ENCODE data around the gene LBHD2.

DNA sequence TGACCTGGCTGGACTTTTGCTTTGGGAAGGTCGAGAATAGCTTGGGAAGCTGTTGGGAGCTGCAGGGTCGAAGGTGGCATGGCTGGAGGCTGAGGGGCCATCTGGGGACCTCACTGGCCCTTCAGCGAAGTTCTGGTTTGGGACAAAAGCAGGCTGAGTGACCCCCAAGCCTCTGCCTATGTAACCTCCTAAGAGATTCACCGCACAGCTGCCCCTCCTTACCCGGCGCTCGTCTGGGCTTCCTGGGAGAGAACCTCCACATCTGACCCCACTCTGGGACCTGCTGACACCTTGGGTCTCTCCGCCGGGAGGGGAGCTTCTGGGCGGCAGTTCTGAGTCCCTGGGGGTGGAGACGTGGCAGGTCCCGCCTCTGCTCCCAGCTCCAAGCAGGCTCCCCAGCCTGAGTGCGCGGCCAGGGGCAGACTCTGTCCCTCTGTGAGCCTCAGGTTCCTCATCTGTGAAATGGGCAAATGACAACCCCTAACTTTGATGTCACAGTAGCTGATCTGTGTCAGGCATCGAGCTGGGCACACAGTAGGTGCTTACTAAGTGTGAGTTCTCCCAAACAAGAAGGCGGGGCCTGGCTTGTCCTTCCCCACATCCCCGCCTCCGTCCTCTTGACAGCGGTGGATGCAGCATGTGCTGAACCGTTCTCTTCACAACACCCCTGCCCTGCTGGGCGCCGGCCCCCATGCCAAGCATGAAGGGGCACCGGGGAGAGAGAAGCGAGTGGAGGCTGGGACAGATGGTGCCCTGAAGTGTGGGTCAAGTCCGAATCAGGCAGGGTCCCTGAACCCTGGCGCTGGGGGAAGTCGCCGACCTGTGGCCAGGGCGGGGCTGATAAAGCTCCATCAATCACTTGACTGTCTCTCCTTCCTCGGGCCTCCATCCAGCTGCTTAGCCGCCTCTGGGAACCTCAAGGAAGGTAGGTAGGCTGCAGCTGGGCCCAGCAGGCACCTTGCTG is 14.3 kb downstream of the LBHD2 start:
- TF ChIP-seq, protein P1, sequence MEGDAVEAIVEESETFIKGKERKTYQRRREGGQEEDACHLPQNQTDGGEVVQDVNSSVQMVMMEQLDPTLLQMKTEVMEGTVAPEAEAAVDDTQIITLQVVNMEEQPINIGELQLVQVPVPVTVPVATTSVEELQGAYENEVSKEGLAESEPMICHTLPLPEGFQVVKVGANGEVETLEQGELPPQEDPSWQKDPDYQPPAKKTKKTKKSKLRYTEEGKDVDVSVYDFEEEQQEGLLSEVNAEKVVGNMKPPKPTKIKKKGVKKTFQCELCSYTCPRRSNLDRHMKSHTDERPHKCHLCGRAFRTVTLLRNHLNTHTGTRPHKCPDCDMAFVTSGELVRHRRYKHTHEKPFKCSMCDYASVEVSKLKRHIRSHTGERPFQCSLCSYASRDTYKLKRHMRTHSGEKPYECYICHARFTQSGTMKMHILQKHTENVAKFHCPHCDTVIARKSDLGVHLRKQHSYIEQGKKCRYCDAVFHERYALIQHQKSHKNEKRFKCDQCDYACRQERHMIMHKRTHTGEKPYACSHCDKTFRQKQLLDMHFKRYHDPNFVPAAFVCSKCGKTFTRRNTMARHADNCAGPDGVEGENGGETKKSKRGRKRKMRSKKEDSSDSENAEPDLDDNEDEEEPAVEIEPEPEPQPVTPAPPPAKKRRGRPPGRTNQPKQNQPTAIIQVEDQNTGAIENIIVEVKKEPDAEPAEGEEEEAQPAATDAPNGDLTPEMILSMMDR (IDR thresholded peaks at IDR 0.05), result no peak
- no peak for TF ChIP-seq POLR2A (IDR thresholded peaks at IDR 0.05)

Data from thyroid gland (tissue), 4 donors.